Muscle layer of colon (tissue), 2 donors: Measurements from ENCODE around the gene DNAH9.

Source experiments
- H3K27ac ChIP-seq: one replicate; pipeline ENCODE4 v1.7.0; 2013; ENCODE audit warnings: low read depth, mild to moderate bottlenecking, low read length, moderate library complexity
- H3K27me3 ChIP-seq, 2 donors: one replicate each; pipeline ENCODE4 v1.7.0; 2013; ENCODE audit warnings: low read length in 2 of 2, mild to moderate bottlenecking in 2 of 2; ENCODE audit not compliant: insufficient read depth in 2 of 2, control insufficient read depth in 1 of 2
- H3K36me3 ChIP-seq: one replicate; pipeline ENCODE4 v1.7.0; 2013; ENCODE audit warnings: mild to moderate bottlenecking, low read length; ENCODE audit not compliant: insufficient read depth
- H3K4me1 ChIP-seq: one replicate; pipeline ENCODE4 v1.7.0; 2013; ENCODE audit warnings: mild to moderate bottlenecking, low read length; ENCODE audit not compliant: insufficient read depth
- H3K4me3 ChIP-seq, 2 donors: one replicate each; pipeline ENCODE4 v1.7.0; 2013; ENCODE audit warnings: low read length in 2 of 2, low read depth in 1 of 2, mild to moderate bottlenecking in 1 of 2, moderate library complexity in 1 of 2
- H3K9ac ChIP-seq: one replicate; pipeline ENCODE4 v1.7.0; 2013; ENCODE audit warnings: low read length
- H3K9me3 ChIP-seq: one replicate; pipeline ENCODE4 v1.7.0; 2013; ENCODE audit warnings: mild to moderate bottlenecking, low read length
- donor health status: abdominal sarcoma.
- donor health status: Adenocarcinoma of cecum.

Gene DNAH9

DNA sequence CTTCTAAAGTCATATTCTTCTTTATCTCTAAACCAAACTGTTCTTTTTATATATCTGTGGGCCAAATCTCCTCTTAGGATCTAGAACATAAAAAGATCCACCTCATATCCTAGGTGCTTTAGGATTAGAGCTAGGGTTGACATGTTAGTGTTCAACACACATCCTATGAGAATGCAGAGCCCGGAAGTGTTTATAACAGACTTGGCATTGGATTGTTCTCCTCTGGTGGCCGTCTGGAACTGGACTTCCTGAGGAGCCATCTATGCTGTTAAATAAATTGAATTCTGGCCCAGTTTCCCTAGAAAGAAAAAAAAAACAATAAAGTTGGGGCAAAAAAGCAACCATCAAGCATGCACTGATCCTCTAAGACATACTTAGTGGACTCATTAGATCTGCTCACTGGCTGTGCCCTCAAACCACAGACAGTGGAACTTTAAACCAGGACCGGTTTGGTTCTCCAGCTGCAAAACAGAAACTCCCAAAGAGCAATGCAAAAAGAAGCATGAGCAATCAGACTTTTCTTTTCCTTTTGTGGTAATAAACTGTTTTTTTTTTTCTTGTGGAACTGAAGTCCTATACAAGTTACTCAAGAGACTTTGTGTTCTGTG lies 216.5 kb downstream of the DNAH9 start:
- no peak overlapping the region for H3K27ac ChIP-seq
- no peak overlapping the region for H3K9ac ChIP-seq
- H3K9me3 ChIP-seq = no peaks in the 10 kb centered on the region
- no peaks in the 10 kb centered on the region for H3K36me3 ChIP-seq
- H3K4me1 ChIP-seq = no peaks in the 10 kb centered on the region
- no peak overlapping the region for H3K4me3 ChIP-seq
- H3K27me3 ChIP-seq = no peaks in the 10 kb centered on the region

GRCh38 chr17:11816409-11816808 lies 218.1 kb downstream of the DNAH9 start:
- Histone ChIP-seq H3K36me3 (no peaks in the 10 kb centered on the region), H3K27me3 (no peaks in the 10 kb centered on the region), H3K9me3 (no peaks in the 10 kb centered on the region), H3K4me3 (no peak overlapping the region), H3K27ac (no peak overlapping the region), H3K4me1 (no peaks in the 10 kb centered on the region), H3K9ac (no peak overlapping the region)

DNA sequence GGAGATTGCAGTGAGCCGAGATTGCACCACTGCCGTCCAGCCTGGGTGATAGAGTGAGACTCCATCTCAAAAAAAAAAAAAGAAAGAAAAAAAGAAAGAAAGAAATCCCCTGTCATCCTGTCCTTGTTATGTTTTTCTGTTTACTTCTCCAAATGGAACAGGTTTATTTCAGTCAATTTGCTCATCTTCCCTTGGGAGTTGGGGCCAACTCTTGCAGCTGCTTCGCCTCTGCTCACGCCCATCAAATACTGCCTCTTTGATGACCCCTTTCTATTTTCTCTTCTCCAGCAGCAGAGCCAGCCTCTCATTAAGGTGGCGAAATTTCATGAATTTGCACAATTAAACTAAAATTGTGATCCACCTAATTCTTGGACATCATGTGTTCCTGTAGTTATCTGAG lies 225.6 kb downstream of the DNAH9 start:
- Histone ChIP-seq H3K9me3 (no peaks in the 10 kb centered on the region), H3K4me3 (no peak overlapping the region), H3K4me1 (no peaks in the 10 kb centered on the region)

GRCh38 chr17:11825572-11826209 lies 227.4 kb downstream of the DNAH9 start:
- H3K27me3 ChIP-seq = no peaks in the 10 kb centered on the region
- H3K9me3 ChIP-seq = no peaks in the 10 kb centered on the region
- H3K4me1 ChIP-seq = no peaks in the 10 kb centered on the region
- H3K4me3 ChIP-seq = no peak overlapping the region
- no peak overlapping the region for H3K9ac ChIP-seq
- H3K27ac ChIP-seq = no peak overlapping the region
- no peaks in the 10 kb centered on the region for H3K36me3 ChIP-seq

More for the DNA sequence above, 225.6 kb downstream of the DNAH9 start:
- H3K27me3 ChIP-seq = no peaks in the 10 kb centered on the region
- H3K9ac ChIP-seq = no peak overlapping the region
- no peak overlapping the region for H3K27ac ChIP-seq
- no peaks in the 10 kb centered on the region for H3K36me3 ChIP-seq

DNA sequence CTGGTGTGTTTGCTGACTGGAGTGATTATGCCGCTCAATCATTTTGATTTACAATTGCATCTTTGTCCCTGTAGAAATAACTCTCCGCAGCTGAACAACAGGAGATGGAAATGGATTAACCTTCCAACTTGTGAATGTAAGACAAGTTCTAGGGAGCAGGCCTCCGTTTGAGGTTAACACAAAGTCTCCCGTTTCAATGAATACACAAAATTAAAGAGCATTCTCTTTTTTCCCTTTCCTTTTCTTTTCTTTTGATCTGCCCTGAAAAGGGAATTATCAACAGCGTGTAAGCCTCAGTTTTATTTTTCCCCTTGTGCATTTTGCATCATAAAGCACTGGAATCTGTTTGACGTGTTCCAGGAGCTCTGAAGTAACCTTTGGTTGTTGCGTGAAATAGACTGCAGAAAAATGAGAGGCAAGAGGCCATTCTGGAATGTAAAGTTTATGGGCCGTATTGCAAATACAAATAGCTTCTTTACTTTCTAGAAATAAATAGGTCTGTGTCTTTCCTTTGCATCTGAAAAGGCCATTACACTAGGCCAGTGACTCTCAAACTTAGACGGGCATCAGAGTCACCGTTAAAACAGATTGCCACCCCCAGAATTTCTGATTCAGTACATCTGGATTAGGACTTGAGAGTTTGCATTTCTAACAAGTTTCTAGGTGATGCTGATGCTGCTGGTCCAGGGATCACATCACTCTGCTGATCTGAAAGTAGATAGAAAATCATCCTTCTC lies 234.3 kb downstream of the DNAH9 start:
- no peak overlapping the region for H3K9ac ChIP-seq
- no peaks in the 10 kb centered on the region for H3K9me3 ChIP-seq
- no peak overlapping the region for H3K4me3 ChIP-seq

GRCh38 chr17:11836508-11836907 lies 238.2 kb downstream of the DNAH9 start:
- no peak overlapping the region for H3K9ac ChIP-seq
- no peaks in the 10 kb centered on the region for H3K27me3 ChIP-seq
- no peaks in the 10 kb centered on the region for H3K4me1 ChIP-seq
- H3K36me3 ChIP-seq = no peaks in the 10 kb centered on the region
- no peak overlapping the region for H3K4me3 ChIP-seq
- H3K9me3 ChIP-seq = no peaks in the 10 kb centered on the region
- H3K27ac ChIP-seq = no peak overlapping the region

More for the DNA sequence above, 234.3 kb downstream of the DNAH9 start:
- Histone ChIP-seq H3K4me1 (no peaks in the 10 kb centered on the region), H3K27ac (no peak overlapping the region), H3K27me3 (no peaks in the 10 kb centered on the region), H3K36me3 (no peaks in the 10 kb centered on the region)

- Histone ChIP-seq H3K27me3 (no peaks in the 10 kb centered on the region), H3K4me3 (no peak overlapping the region), H3K9ac (no peak overlapping the region), H3K9me3 (no peaks in the 10 kb centered on the region), H3K27ac (no peak overlapping the region), H3K4me1 (no peaks in the 10 kb centered on the region), H3K36me3 (no peaks in the 10 kb centered on the region)
Observed at GRCh38 chr17:11840052-11840451, 241.8 kb downstream of the DNAH9 start.

GRCh38 chr17:11840831-11841230 lies 242.6 kb downstream of the DNAH9 start:
- Histone ChIP-seq H3K9ac (no peak overlapping the region), H3K9me3 (no peaks in the 10 kb centered on the region), H3K4me3 (no peak overlapping the region), H3K27ac (no peak overlapping the region), H3K4me1 (no peaks in the 10 kb centered on the region), H3K27me3 (no peaks in the 10 kb centered on the region), H3K36me3 (no peaks in the 10 kb centered on the region)

GRCh38 chr17:11848330-11848729 lies 250.1 kb downstream of the DNAH9 start:
- Histone ChIP-seq H3K27ac (no peak overlapping the region), H3K9me3 (no peaks in the 10 kb centered on the region), H3K9ac (no peak overlapping the region), H3K4me1 (no peaks in the 10 kb centered on the region), H3K36me3 (no peaks in the 10 kb centered on the region), H3K4me3 (no peak overlapping the region), H3K27me3 (no peaks in the 10 kb centered on the region)

- H3K36me3 ChIP-seq = no peaks in the 10 kb centered on the region
- H3K27me3 ChIP-seq = no peaks in the 10 kb centered on the region
- no peaks in the 10 kb centered on the region for H3K9me3 ChIP-seq
- no peak overlapping the region for H3K9ac ChIP-seq
- H3K27ac ChIP-seq = no peak overlapping the region
- no peak overlapping the region for H3K4me3 ChIP-seq
- H3K4me1 ChIP-seq = no peaks in the 10 kb centered on the region
Observed at GRCh38 chr17:11852231-11852630, 254.0 kb downstream of the DNAH9 start.

DNA sequence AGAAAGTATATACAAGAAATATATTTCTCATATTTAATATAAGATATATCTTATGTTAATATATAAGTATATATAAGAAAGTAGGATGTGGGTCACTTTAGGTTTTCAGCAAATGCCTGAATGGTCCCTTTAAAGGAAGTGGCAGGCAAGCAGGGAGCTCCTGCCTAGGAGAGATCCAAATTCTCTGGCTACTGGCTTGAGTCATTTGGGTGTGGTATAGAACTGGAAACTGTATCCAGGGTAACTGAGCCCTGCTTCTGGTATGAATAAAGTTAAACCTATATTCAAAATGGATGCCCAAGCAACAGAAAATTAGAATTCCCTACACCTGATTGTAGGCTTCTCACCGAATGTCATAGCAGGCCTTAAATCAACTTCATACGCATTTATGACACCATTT lies 254.6 kb downstream of the DNAH9 start:
- Histone ChIP-seq H3K9me3 (no peaks in the 10 kb centered on the region), H3K9ac (no peak overlapping the region), H3K4me3 (no peak overlapping the region), H3K27me3 (no peaks in the 10 kb centered on the region), H3K4me1 (no peaks in the 10 kb centered on the region), H3K27ac (no peak overlapping the region), H3K36me3 (no peaks in the 10 kb centered on the region)
